Urinary bladder (tissue), 4 donors: ENCODE data around the gene MYO1B. TPM values are rescaled to one million over a fixed set of nuclear protein-coding genes. Genes with fewer than 3 reads are reported as not detected.
A peak's percentile ranks its signal among the peaks of the same experiment; 100 is the strongest.

Source experiments
- DNase-seq: peaks from one replicate; pipeline ENCODE4 v3.0.0-alpha.2; 2015; ENCODE audit errors: extremely low spot score
- H3K27ac ChIP-seq: one replicate; pipeline ENCODE4 v1.5.1; 2013; ENCODE audit warnings: low read depth, mild to moderate bottlenecking, moderate library complexity
- H3K36me3 ChIP-seq: one replicate; pipeline ENCODE4 v1.6.1; 2013; ENCODE audit warnings: mild to moderate bottlenecking, moderate library complexity; ENCODE audit not compliant: insufficient read depth
- H3K4me1 ChIP-seq: one replicate; pipeline ENCODE4 v1.6.1; 2013; ENCODE audit warnings: mild to moderate bottlenecking, moderate library complexity; ENCODE audit not compliant: insufficient read depth
- H3K4me3 ChIP-seq: one replicate; pipeline ENCODE4 v1.5.1; 2013; ENCODE audit warnings: low read depth, low read length
- WGBS: extraction: QIAGEN DNeasy Blood & Tissue Kit; methylation state at CpG from one replicate; pipeline ENCODE4 v1.1.7; 2013; 5-methylcytosine and 5-hydroxymethylcytosine counted together
- polyA plus RNA-seq: library from polyadenylated mRNA; stranded (reverse); fragments of 200-250 nt; gene quantifications from one replicate; pipeline ENCODE4 v1.2.3, GENCODE V29; 2013
- total RNA-seq: library from RNA; depleted of rRNA; stranded (reverse); fragments of >200 nt; gene quantifications from one replicate; pipeline ENCODE4 v1.2.3, GENCODE V29; 2014
- donor health status: healthy with polysubstance abuse.
- donor health status: healthy.

MYO1B gene
- total and polyA plus RNA-seq, 2 donors = 8.7 to 138 TPM

DNA sequence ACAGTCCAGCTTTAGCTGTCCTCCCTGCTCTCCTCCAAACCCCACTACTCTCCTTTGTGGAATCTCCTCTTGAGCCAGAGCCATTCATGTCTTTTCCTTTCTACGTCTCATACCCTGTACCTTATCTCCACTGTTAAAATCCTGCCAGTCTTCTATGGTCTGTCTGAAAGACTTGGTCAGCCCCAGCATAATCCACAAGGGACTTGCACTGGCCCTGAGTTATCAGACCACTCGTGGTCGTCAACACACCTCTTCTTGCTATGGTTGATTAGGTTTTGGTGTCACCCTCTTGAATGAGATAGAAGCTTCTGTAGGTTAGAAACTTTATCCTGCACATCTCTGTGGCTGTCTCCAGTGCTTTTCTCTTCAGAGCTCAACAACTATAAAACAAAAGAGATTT is 56.8 kb downstream of the MYO1B start:
- Histone ChIP-seq H3K4me3 (no peak overlapping the region), H3K36me3 (no peaks in the 10 kb centered on the region), H3K27ac (no peak overlapping the region), H3K4me1 (peaks cover 4% of the 10 kb centered on the region)
- 92% methylated on average over 3 of the region's 3 CpGs for WGBS
- no peak for DNase-seq

DNA sequence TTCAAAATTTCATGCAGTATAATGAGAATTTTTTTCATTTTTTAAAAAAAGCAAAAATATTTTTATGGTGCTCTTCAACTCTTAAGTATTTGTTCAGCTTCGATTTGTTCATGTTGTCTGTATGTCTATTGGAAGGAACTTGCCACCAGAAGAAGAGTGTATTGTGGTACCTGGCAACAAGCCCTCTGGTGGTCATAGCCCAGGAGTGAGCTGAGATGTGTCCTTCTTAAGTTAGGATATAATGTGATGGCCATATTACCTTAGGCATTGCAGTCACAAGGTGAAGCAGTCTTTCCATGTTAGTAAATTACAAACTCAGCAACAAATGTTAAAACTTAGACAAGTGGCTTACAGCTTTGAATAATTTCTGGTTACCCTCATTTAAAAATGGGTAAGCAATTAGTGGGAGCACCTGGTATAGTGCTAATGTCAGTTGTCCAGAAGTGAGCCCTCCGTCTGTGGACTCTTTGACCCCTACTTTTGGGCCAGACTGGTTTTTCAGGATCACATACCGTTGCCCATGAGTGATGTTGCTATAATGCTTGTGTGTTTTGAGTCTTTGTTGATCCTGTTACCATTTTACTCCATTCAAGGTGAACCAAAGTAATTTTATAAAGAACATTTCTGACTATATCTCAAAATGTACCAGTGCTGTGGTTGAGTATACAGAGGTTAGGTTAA is 57.4 kb downstream of the MYO1B start:
- Histone ChIP-seq H3K36me3 (no peaks in the 10 kb centered on the region), H3K4me3 (no peak overlapping the region), H3K4me1 (peaks cover 4% of the 10 kb centered on the region), H3K27ac (no peak overlapping the region)
- no peak for DNase-seq
- whole genome bisulfite sequencing = 92% methylated on average over 3 of the region's 3 CpGs

DNA sequence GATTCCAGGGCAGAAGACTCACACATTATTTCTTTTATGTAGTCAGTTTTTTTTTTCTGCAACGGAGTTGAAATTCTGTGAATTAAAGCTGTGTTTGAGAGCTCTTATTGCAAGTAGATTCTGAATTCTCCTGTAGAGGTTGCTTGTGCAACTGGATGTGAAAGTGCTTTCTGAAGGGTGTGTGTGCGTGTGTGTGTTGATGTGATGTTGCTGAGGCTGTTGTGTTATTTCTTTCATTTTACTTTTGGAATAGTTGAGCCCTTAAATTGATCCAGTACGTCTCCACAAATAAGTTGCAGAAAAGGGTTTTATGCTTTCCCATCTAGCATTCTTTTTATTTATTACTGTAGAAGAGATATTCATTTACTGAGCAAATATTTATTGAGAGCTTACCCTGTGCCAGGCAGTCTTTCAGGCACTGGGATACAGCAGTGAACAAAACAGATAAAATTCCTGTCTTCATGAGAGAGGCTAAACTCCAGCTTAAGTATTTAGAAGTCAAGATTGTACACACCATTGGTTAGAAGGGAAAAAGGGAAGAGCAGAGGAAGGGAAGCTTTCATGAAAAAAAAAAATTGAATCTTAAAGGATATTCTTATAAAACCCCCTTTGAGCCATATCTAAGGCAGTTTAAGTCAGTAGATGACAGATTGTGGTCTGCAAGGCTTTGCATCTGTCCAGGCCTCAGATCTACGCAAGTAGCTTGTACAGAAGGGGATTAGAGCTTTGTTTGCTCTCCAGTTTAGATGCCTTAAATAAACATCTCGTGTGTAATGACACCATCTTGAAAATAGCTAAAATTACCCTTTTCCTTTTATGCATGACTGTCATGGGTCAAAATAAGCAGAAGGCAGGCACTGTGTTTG is 58.2 kb downstream of the MYO1B start:
- no peaks in the 10 kb centered on the region for H3K36me3 ChIP-seq
- no peak overlapping the region for H3K4me3 ChIP-seq
- H3K27ac ChIP-seq = no peak overlapping the region
- H3K4me1 ChIP-seq = peaks cover 4% of the 10 kb centered on the region
- 43% methylated on average over 5 of the region's 5 CpGs for WGBS
- DNase-seq = no peak

DNA sequence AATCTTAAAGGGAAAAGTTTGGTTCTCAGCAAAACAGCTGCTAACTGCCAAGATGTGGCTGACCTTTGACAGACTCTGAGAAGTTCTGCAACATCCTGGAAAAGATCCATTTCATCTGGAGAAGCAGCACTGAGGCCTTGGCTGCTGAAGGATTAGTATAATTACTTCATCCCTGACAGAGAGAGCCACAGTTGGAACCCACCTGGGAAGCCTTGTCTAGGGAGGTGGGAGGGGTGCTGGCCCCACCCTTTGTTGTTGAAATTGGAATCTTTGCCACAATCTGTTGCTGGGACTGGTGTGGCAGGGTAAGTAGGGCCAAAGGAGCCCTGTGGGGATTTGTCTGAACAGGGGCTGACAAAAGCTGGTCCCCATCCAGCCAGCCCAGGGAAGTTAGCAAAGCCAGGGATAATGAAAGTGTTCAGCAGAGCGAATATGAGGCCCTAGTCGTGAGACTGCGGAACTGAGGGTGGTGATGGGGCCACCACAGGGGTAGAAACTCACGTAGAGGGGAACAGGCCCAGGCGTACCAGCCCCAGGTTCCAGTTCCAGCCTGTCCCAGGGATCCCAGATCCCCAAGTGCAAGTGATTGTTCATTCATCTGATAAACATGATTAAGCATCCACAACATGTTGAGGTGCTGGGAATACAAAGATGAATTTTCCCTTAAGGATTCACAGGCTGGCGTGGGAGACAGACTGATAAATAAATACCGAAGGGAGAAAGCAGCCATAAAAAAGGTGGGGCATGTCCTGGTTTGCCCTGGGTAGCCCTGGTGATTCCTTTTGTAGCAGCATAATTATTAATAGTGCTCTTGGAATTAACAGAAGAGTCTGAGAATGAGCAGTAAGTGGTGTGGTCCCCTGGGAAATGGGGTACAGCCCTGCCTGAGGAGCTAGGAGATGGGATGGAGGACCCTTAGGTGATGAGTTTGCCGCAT is 60.0 kb downstream of the MYO1B start:
- no peaks in the 10 kb centered on the region for H3K36me3 ChIP-seq
- peak; percentile 75 for DNase-seq
- H3K27ac ChIP-seq = peak overlapping the region; percentile 73
- H3K4me1 ChIP-seq = peaks cover 4% of the 10 kb centered on the region
- WGBS = 51% methylated on average over 8 of the region's 8 CpGs
- H3K4me3 ChIP-seq = no peak overlapping the region

DNA sequence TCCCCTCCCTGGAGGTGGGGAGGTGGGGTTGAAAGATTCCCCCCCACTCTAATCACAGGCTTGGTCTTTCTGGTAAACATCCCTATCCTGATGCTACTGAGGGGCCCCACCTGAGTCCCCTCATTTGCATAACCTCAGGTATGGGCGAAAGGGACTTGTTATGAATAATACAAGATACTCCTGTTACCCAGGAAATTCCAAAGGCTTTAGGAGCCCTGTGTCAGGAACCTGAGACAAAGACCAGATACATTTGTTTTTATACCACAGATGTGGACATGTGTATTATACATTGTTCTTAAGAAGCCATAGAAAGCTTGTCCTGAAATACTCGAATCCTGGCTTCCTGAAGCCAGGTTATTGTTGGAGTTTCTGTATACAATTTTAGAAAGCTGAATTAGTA is 62.8 kb downstream of the MYO1B start:
- H3K27ac ChIP-seq = no peak overlapping the region
- WGBS = 86% methylated on average over 2 of the region's 2 CpGs
- peaks cover 3% of the 10 kb centered on the region for H3K4me1 ChIP-seq
- no peaks in the 10 kb centered on the region for H3K36me3 ChIP-seq
- no peak overlapping the region for H3K4me3 ChIP-seq
- DNase-seq = no peak

DNA sequence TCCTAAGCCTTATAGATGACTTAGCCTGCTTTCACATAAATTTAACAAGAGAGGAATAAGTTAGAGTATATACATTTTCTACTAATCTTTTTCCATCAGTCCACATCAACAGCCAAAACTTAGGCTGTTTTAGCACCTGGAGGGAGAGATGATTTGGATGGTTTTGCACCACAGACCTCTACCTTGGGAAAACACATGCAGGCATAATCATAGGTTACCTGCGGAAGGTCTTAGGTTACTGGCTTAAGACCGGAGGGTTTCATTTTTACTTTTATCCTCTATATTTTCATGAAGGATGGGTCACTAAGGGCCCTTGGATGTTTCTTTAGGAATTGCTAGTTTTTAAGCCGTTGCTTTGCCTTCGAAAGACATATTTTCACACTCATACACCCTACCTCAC is 66.0 kb downstream of the MYO1B start:
- Histone ChIP-seq H3K4me1 (no peaks in the 10 kb centered on the region), H3K4me3 (no peak overlapping the region), H3K27ac (no peak overlapping the region), H3K36me3 (no peaks in the 10 kb centered on the region)
- 96% methylated on average over 4 of the region's 4 CpGs for WGBS
- no peak for DNase-seq

DNA sequence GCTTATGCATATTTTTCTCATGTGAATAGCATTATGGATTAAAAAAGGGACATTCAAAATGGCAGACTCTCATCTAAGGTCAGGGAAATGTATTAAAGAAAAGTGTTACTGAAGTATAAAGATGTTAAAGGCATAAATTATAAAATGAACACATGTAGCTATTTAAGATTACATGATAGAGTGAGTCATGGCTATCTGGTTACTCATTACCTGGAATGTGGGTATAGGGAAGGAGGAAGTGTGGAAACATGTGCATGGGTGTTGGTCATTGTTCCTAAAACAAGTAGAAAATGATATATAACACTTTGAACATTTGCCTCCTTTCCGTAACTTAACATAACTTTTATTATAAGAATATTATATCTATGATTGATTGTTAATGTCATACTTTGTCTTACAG is 66.4 kb downstream of the MYO1B start:
- 89% methylated on average over 1 of the region's 1 CpG for WGBS
- Histone ChIP-seq H3K27ac (no peak overlapping the region), H3K36me3 (no peaks in the 10 kb centered on the region), H3K4me1 (no peaks in the 10 kb centered on the region), H3K4me3 (no peak overlapping the region)
- no peak for DNase-seq

DNA sequence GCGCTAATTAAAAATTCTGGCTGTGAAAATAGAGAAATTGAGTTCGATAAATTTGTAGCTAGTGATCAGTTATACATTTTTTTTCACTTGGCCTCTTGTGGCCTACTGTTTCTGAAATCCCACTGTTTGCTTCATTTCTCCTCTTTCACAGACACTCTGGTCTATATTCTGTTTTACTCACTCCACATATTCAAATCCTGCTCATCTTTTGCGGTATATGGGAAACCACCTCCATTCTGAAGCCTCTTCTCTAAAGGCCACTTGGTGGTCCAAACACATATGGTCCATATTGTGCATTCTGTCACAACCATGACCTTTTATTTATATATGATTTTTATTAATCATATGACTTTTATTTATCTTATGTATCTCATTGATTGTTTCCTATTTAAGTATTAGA is 67.0 kb downstream of the MYO1B start:
- H3K4me1 ChIP-seq = no peaks in the 10 kb centered on the region
- WGBS = 97% methylated on average over 3 of the region's 3 CpGs
- no peak overlapping the region for H3K4me3 ChIP-seq
- no peak for DNase-seq
- no peak overlapping the region for H3K27ac ChIP-seq
- no peaks in the 10 kb centered on the region for H3K36me3 ChIP-seq

DNA sequence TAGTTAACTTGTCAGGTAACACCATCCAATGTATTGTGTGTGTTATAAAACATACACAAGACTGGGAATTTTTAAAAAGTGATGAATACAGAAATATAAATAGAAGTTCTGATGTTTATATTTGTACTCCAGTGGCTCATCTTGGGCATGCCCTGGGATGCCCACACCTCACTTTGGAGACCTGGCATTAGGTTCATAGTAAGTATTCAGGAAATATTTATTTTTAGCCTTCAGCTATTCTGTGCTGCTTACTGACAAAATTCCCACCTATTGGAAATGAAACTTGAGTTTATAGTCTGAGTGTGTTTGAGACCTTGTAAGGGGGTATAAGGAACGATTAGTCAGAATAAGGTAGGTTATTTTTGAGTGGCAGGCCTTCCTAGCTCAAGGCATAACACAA is 67.5 kb downstream of the MYO1B start:
- no peak overlapping the region for H3K27ac ChIP-seq
- H3K4me3 ChIP-seq = no peak overlapping the region
- H3K36me3 ChIP-seq = no peaks in the 10 kb centered on the region
- no peaks in the 10 kb centered on the region for H3K4me1 ChIP-seq
- 84% methylated on average over 1 of the region's 1 CpG for WGBS
- DNase-seq = no peak

DNA sequence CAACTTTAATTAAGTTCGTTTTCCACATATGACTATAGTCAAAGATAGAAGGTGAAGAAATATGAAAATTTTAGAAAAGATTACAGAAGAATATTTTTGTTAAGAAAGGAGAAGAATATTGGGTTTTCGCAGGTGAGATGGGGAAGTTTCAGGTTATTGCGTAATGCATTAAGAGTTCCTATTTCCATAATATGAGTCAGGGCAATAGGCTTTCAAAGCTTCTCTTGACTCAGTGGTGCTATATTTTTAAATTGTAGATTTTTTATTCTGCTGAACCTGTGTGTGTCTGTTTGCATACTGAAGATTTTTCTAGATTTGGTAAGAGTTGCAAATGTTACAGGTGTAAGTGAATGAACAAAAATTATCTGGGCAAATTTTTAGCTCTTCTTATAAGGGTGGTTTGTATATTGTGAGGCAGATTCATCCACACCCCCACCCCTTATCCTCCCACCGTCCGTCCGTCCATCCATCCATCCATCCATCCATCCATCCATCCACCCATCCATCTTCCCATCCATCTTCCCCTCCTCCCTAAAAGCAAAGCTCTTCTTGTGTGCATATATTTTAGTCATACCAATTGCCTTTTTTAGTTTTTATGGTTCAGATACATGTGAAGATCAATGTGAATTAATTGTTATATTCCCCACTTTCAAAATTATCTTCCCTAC is 69.6 kb downstream of the MYO1B start:
- Histone ChIP-seq H3K27ac (no peak overlapping the region), H3K36me3 (no peaks in the 10 kb centered on the region), H3K4me3 (no peak overlapping the region), H3K4me1 (no peaks in the 10 kb centered on the region)
- WGBS = 95% methylated on average over 6 of the region's 6 CpGs
- no peak for DNase-seq

DNA sequence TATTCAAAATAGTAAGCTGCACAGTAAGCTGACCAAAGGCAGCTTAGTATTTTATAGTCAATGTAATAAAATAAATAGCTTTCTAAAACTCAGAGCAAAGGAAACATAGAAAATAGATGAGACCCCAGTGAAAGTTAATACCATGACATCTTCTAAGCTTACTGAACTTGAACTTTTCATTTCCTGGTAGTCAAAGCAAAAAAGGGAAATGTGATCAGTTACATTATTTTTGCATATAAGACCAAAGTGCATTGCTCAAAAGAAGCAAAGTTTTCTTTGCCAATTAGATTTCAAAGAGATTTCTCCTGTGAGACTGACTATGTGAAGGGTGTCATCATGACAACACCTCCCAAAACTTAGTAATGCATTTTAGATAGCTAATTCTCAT is 70.2 kb downstream of the MYO1B start:
- no peak overlapping the region for H3K27ac ChIP-seq
- H3K4me1 ChIP-seq = no peaks in the 10 kb centered on the region
- no peaks in the 10 kb centered on the region for H3K36me3 ChIP-seq
- DNase-seq = no peak
- H3K4me3 ChIP-seq = no peak overlapping the region

DNA sequence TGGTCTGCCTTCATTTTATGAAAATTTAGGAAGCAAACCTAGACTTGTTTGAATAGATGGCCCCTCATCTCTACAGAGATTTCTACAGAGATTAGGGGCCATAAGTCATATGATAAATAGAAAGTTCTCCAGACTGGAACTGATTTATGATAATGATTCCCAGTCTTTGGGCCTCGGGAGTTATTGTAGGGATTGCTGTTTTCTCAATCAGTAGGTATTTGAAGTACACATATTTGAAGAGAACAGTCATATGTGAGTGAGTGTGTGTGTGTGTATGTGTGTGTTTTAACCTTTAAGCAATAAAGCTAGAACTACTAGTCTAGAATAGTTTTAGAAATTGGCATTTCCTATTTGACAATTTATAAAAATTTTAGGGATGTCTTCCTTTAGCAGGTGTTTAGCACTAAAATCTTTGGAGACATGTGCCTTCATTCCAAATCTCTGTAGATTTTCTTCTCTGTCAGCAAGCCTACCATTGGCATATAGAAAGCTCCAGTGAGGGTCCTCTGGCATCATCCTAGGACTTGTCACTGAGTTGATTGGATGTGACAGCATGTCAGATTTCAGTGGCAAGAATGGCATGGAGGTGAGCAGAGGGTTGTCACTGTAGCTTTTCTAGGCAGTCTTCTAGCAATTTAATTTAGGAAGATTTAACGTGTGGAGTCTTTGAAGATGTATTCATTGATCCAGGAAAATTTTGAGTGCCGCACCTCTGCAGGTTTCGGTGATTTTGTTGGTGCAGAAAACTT is 71.2 kb downstream of the MYO1B start:
- Histone ChIP-seq H3K27ac (no peak overlapping the region), H3K4me3 (no peak overlapping the region), H3K4me1 (no peaks in the 10 kb centered on the region), H3K36me3 (no peaks in the 10 kb centered on the region)
- DNase-seq = no peak
- 94% methylated on average over 4 of the region's 4 CpGs for WGBS
